ENCODE results near the gene PALS1.

PALS1 gene

GRCh38 chr14:67245104-67245503 is 3.9 kb downstream of the PALS1 start:
- Histone ChIP-seq H3K36me3 (ENCODE audit: low read length) (no peaks in the 10 kb centered on the region), H3K27me3 (ENCODE audit: low read length) (no peaks in the 10 kb centered on the region), H2AFZ (ENCODE audit: low read depth, low read length, severe bottlenecking) (no peak overlapping the region), H3K79me2 (ENCODE audit: insufficient read depth, low read length) (peaks cover 85% of the 10 kb centered on the region), H3F3A (ENCODE audit: insufficient read depth) (no peaks in the 10 kb centered on the region), H3K4me3 (ENCODE audit: insufficient read depth, low read length, poor library complexity, severe bottlenecking) (no peak overlapping the region), H3K9ac (ENCODE audit: low read length) (no peak overlapping the region), H3K4me2 (ENCODE audit: low read depth, low read length, poor library complexity, severe bottlenecking) (no peak overlapping the region), H3K9me3 (ENCODE audit: insufficient read depth, low read length) (no peaks in the 10 kb centered on the region), H3K27ac (ENCODE audit: low read depth, low read length) (no peak overlapping the region), H4K20me1 (ENCODE audit: low read depth, low read length) (peaks cover 19% of the 10 kb centered on the region; the same call in 1 of the 2 replicates), H3K9me2 (replicated peaks; ENCODE audit: insufficient read depth, low read length) (no peaks in the 10 kb centered on the region)
- TF ChIP-seq EZH2phosphoT487 (conservative IDR thresholded peaks at IDR 0.05; ENCODE audit: low read length) (no peak), CTCF (IDR thresholded peaks at IDR 0.05; ENCODE audit: insufficient read depth, low read length, poor library complexity, severe bottlenecking) (no peak)

- no peak for TF ChIP-seq CTCF (IDR thresholded peaks at IDR 0.05; ENCODE audit: insufficient read depth, low read length, poor library complexity, severe bottlenecking)
- peaks cover 91% of the 10 kb centered on the region for H3K79me2 ChIP-seq (ENCODE audit: insufficient read depth, low read length)
- no peaks in the 10 kb centered on the region for H3K9me3 ChIP-seq (ENCODE audit: insufficient read depth, low read length)
- no peak overlapping the region for H3K27ac ChIP-seq (ENCODE audit: low read depth, low read length)
- H3K9me2 ChIP-seq (replicated peaks; ENCODE audit: insufficient read depth, low read length): no peaks in the 10 kb centered on the region
- no peaks in the 10 kb centered on the region for H3F3A ChIP-seq (ENCODE audit: insufficient read depth)
- no peaks in the 10 kb centered on the region for H3K36me3 ChIP-seq (ENCODE audit: low read length)
- H4K20me1 ChIP-seq (ENCODE audit: low read depth, low read length): peaks cover 8% of the 10 kb centered on the region; the same call in 1 of the 2 replicates
- no peak overlapping the region for H2AFZ ChIP-seq (ENCODE audit: low read depth, low read length, severe bottlenecking)
- no peaks in the 10 kb centered on the region for H3K27me3 ChIP-seq (ENCODE audit: low read length)
- H3K4me2 ChIP-seq (ENCODE audit: low read depth, low read length, poor library complexity, severe bottlenecking): no peak overlapping the region
- H3K9ac ChIP-seq (ENCODE audit: low read length): no peak overlapping the region
- no peak overlapping the region for H3K4me3 ChIP-seq (ENCODE audit: insufficient read depth, low read length, poor library complexity, severe bottlenecking)
These were observed 10.5 kb downstream of the PALS1 start for GRCh38 chr14:67251573-67252226.

- Histone ChIP-seq H3K79me2 (ENCODE audit: insufficient read depth, low read length) (peaks cover 91% of the 10 kb centered on the region), H4K20me1 (ENCODE audit: low read depth, low read length) (peaks cover 8% of the 10 kb centered on the region; the same call in 1 of the 2 replicates), H3K27ac (ENCODE audit: low read depth, low read length) (no peak overlapping the region)
These were observed 11.9 kb downstream of the PALS1 start for GRCh38 chr14:67253076-67253635.

More at GRCh38 chr14:67253076-67253635, 11.9 kb downstream of the PALS1 start:
- Histone ChIP-seq H3K4me2 (ENCODE audit: low read depth, low read length, poor library complexity, severe bottlenecking) (no peak overlapping the region), H3K9me3 (ENCODE audit: insufficient read depth, low read length) (no peaks in the 10 kb centered on the region), H3F3A (ENCODE audit: insufficient read depth) (no peaks in the 10 kb centered on the region), H3K9ac (ENCODE audit: low read length) (no peak overlapping the region), H3K36me3 (ENCODE audit: low read length) (no peaks in the 10 kb centered on the region), H2AFZ (ENCODE audit: low read depth, low read length, severe bottlenecking) (no peak overlapping the region), H3K27me3 (ENCODE audit: low read length) (no peaks in the 10 kb centered on the region), H3K4me3 (ENCODE audit: insufficient read depth, low read length, poor library complexity, severe bottlenecking) (no peak overlapping the region), H3K9me2 (replicated peaks; ENCODE audit: insufficient read depth, low read length) (no peaks in the 10 kb centered on the region)
- TF ChIP-seq CTCF (IDR thresholded peaks at IDR 0.05; ENCODE audit: insufficient read depth, low read length, poor library complexity, severe bottlenecking) (no peak), EZH2phosphoT487 (conservative IDR thresholded peaks at IDR 0.05; ENCODE audit: low read length) (no peak)

All from SU-DHL-6 (cell line).